D341Med (cell line): ENCODE results near the gene APOBEC4.
"Not testable (repeated sequence)": the region's sequence is repeated elsewhere in the genome, so short reads cannot be mapped to it uniquely, and the experiment has no call there.

ENCODE experiments used
- DNase-seq: peaks from one replicate; pipeline ENCODE4 v3.0.0; 2012; ENCODE audit warnings: low spot score

APOBEC4 gene

GRCh38 chr1:183633676-183634343, 19.3 kb downstream of the APOBEC4 start:
- DNase-seq: no peak

- DNase-seq: no peak
These were observed 20.2 kb downstream of the APOBEC4 start for GRCh38 chr1:183632964-183633363.

- no peak for DNase-seq
These were observed 21.0 kb downstream of the APOBEC4 start for GRCh38 chr1:183632114-183632513.

- DNase-seq: no peak
These were observed 22.4 kb downstream of the APOBEC4 start for GRCh38 chr1:183630748-183631147.

- no peak for DNase-seq
These were observed 24.6 kb downstream of the APOBEC4 start for GRCh38 chr1:183628537-183628936.

- not testable (repeated sequence) for DNase-seq
These were observed 26.9 kb downstream of the APOBEC4 start for GRCh38 chr1:183626236-183626635.

- DNase-seq: peak; percentile 74
These were observed 30.0 kb downstream of the APOBEC4 start for GRCh38 chr1:183622884-183623785.

- no peak for DNase-seq
These were observed 31.1 kb downstream of the APOBEC4 start for GRCh38 chr1:183622013-183622412.

GRCh38 chr1:183620311-183620710, 32.8 kb downstream of the APOBEC4 start:
- DNase-seq: no peak

- no peak for DNase-seq
These were observed 33.3 kb downstream of the APOBEC4 start for GRCh38 chr1:183619781-183620180.

- DNase-seq: not testable (repeated sequence)
These were observed 34.9 kb downstream of the APOBEC4 start for GRCh38 chr1:183618202-183618601.

- not testable (repeated sequence) for DNase-seq
These were observed 40.1 kb downstream of the APOBEC4 start for GRCh38 chr1:183612975-183613374.

GRCh38 chr1:183612407-183612806, 40.7 kb downstream of the APOBEC4 start:
- DNase-seq: no peak

- no peak for DNase-seq
These were observed 42.1 kb downstream of the APOBEC4 start for GRCh38 chr1:183611021-183611420.

- DNase-seq: no peak
These were observed 43.2 kb downstream of the APOBEC4 start for GRCh38 chr1:183609759-183610452.

- DNase-seq: peak; percentile 45
These were observed 43.8 kb downstream of the APOBEC4 start for GRCh38 chr1:183609313-183609712.

GRCh38 chr1:183607322-183607980, 45.7 kb downstream of the APOBEC4 start:
- DNase-seq: no peak

- no peak for DNase-seq
These were observed 47.2 kb downstream of the APOBEC4 start for GRCh38 chr1:183605904-183606303.

- no peak for DNase-seq
These were observed 48.3 kb downstream of the APOBEC4 start for GRCh38 chr1:183604815-183605214.

GRCh38 chr1:183604038-183604808, 48.9 kb downstream of the APOBEC4 start:
- no peak for DNase-seq

GRCh38 chr1:183602510-183602909, 50.6 kb downstream of the APOBEC4 start:
- no peak for DNase-seq
